Left lung (tissue), 10 donors: ENCODE data around the gene HABP2. TPM values are rescaled to one million over a fixed set of nuclear protein-coding genes. Genes with fewer than 3 reads are reported as not detected.
A peak's percentile ranks its signal among the peaks of the same experiment; 100 is the strongest.

Experiments
- ATAC-seq: fragments of 200-7000 bp; cut with Tn5 transposase; one replicate; pipeline ENCODE4 v1.9.1; 2020; ENCODE audit warnings: moderate library complexity
- DNase-seq, 4 donors: peaks; one replicate each; pipeline ENCODE4 v3.0.0-alpha.2; 2013 to 2020
- H3K27ac ChIP-seq, 2 donors: fragments of 200-600 bp; sonication (generic) in 1 of 2; one replicate each; pipeline versions ENCODE4 v1.5.0 to v1.8.0; 2020 to 2021
- H3K27me3 ChIP-seq, 2 donors: fragments of 200-600 bp; sonication (generic) in 1 of 2; one replicate each; pipeline versions ENCODE4 v1.5.0 to v1.8.0; 2020 to 2021
- H3K36me3 ChIP-seq, 2 donors: fragments of 200-600 bp; sonication (generic) in 1 of 2; one replicate each; pipeline versions ENCODE4 v1.5.0 to v1.8.0; 2020 to 2021
- H3K4me1 ChIP-seq, 2 donors: fragments of 200-600 bp; one replicate each; pipeline ENCODE4 v1.8.0; 2021
- H3K4me3 ChIP-seq, 2 donors: fragments of 200-600 bp; sonication (generic) in 1 of 2; one replicate each; pipeline versions ENCODE4 v1.5.0 to v1.8.0; 2020 to 2021; ENCODE audit warnings: mild to moderate bottlenecking in 1 of 2
- H3K9me3 ChIP-seq, 2 donors: fragments of 200-600 bp; sonication (generic) in 1 of 2; one replicate each; pipeline versions ENCODE4 v1.5.0 to v1.8.0; 2020 to 2021
- CTCF ChIP-seq, 2 donors: fragments of 200-600 bp; sonication (generic) in 1 of 2; IDR thresholded peaks; one replicate each; pipeline versions ENCODE4 v1.5.0 to v1.8.0; 2021; ENCODE audit warnings: antibody characterized with exemption in 2 of 2
- intact Hi-C, 2 donors: fragments of 100-400 bp; cut with DNase I; formaldehyde crosslinking; loops; one replicate each; pipeline versions ENCODE4 v1.11.2 to v1.14.2; 2022
- polyA plus RNA-seq, 6 donors: library from polyadenylated mRNA; unstranded; fragments of 120-200 nt; gene quantifications; one replicate each; pipeline ENCODE4 v1.2.1, GENCODE V29; 2013; ENCODE audit not compliant: insufficient read length in 6 of 6
- total RNA-seq, 2 donors: library from RNA; stranded (reverse); fragmentation: NEBNext Ultra II Directional; extraction: Animal tissue kit (Norgen Biotek cat#: 25700); gene quantifications; one replicate each; pipeline ENCODE4 v1.2.1, GENCODE V29; 2021
- donor health status: DM: no; HTN: yes; CAD: no.
- donor health status: DM: no; HTN: no; CAD: no.

Gene HABP2
- total and polyA plus RNA-seq, 8 donors: 0.24 to 1.3 (median 0.63) TPM

- no peak for ATAC-seq
- no peaks in the 10 kb centered on the region for H3K36me3 ChIP-seq
- H3K27me3 ChIP-seq: no peaks in the 10 kb centered on the region
- H3K9me3 ChIP-seq: no peaks in the 10 kb centered on the region
- intact Hi-C loops: no loop called here
- H3K4me3 ChIP-seq: no peak overlapping the region
- H3K4me1 ChIP-seq: no peaks in the 10 kb centered on the region
- H3K27ac ChIP-seq: no peak overlapping the region
- DNase-seq: no peak
- no peak for TF ChIP-seq CTCF (IDR thresholded peaks at IDR 0.05)
Measured at GRCh38 chr10:113544392-113544791, 8.5 kb upstream of the HABP2 start.

- ATAC-seq (no peak), DNase-seq (no peak)
- Histone ChIP-seq H3K4me3 (no peak overlapping the region), H3K9me3 (no peaks in the 10 kb centered on the region), H3K27ac (no peak overlapping the region), H3K4me1 (no peaks in the 10 kb centered on the region), H3K27me3 (no peaks in the 10 kb centered on the region), H3K36me3 (no peaks in the 10 kb centered on the region)
- intact Hi-C loops: no loop called here
- no peak for TF ChIP-seq CTCF (IDR thresholded peaks at IDR 0.05)
Measured at GRCh38 chr10:113547426-113547825, 5.4 kb upstream of the HABP2 start.

GRCh38 chr10:113549856-113550255 is 3.0 kb upstream of the HABP2 start:
- ATAC-seq: no peak
- H3K27me3 ChIP-seq: no peaks in the 10 kb centered on the region

GRCh38 chr10:113550365-113550764 is 2.5 kb upstream of the HABP2 start:
- no peak for TF ChIP-seq CTCF (IDR thresholded peaks at IDR 0.05)
- Histone ChIP-seq H3K27ac (no peak overlapping the region), H3K9me3 (no peaks in the 10 kb centered on the region), H3K4me1 (no peaks in the 10 kb centered on the region), H3K4me3 (no peak overlapping the region), H3K27me3 (no peaks in the 10 kb centered on the region), H3K36me3 (no peaks in the 10 kb centered on the region)
- DNase-seq (no peak), ATAC-seq (no peak)
- intact Hi-C loops: no loop called here

More at GRCh38 chr10:113549856-113550255, 3.0 kb upstream of the HABP2 start:
- no peaks in the 10 kb centered on the region for H3K4me1 ChIP-seq
- H3K9me3 ChIP-seq: no peaks in the 10 kb centered on the region
- no peak for DNase-seq
- no peak for TF ChIP-seq CTCF (IDR thresholded peaks at IDR 0.05)
- intact Hi-C loops: no loop called here
- no peaks in the 10 kb centered on the region for H3K36me3 ChIP-seq
- H3K4me3 ChIP-seq: no peak overlapping the region
- H3K27ac ChIP-seq: no peak overlapping the region

- no peak overlapping the region for H3K4me3 ChIP-seq
- H3K9me3 ChIP-seq: no peaks in the 10 kb centered on the region
- no peak overlapping the region for H3K27ac ChIP-seq
- peaks cover 0 to 3% of the 10 kb centered on the region in 2 donors for H3K27me3 ChIP-seq
- TF ChIP-seq CTCF (IDR thresholded peaks at IDR 0.05): no peak
- H3K4me1 ChIP-seq: no peaks in the 10 kb centered on the region
- H3K36me3 ChIP-seq: no peaks in the 10 kb centered on the region
- no peak for DNase-seq
- intact Hi-C loops: no loop called here
- ATAC-seq: peak; percentile 23
Measured at GRCh38 chr10:113552014-113552413, 839 bp upstream of the HABP2 start.
